Neuron (in vitro differentiated cells): ENCODE data around the gene SHMT2.

ENCODE experiments used
- H2AFZ ChIP-seq: one replicate; pipeline ENCODE4 v1.6.1; 2013; ENCODE audit warnings: low read depth, mild to moderate bottlenecking, inconsistent platforms, low read length, moderate library complexity
- H3K27me3 ChIP-seq: one replicate; pipeline ENCODE4 v1.6.1; 2013; ENCODE audit warnings: low read length; ENCODE audit not compliant: insufficient read depth
- H3K36me3 ChIP-seq: one replicate; pipeline ENCODE4 v1.6.1; 2013; ENCODE audit warnings: low read length; ENCODE audit not compliant: insufficient read depth
- H3K4me1 ChIP-seq: one replicate; pipeline ENCODE4 v1.6.1; 2013; ENCODE audit warnings: low read length; ENCODE audit not compliant: insufficient read depth
- H3K4me3 ChIP-seq: 2 replicates; pipeline ENCODE4 v1.5.1; 2013; ENCODE audit warnings: mild to moderate bottlenecking, low read length, moderate library complexity
- H3K9me3 ChIP-seq: one replicate; pipeline ENCODE4 v1.6.1; 2013; ENCODE audit warnings: low read length

Gene SHMT2

GRCh38 chr12:57203201-57203600 lies 26.3 kb upstream of the SHMT2 start:
- Histone ChIP-seq H3K4me1 (no peaks in the 10 kb centered on the region), H3K9me3 (no peaks in the 10 kb centered on the region), H3K4me3 (no peak overlapping the region), H2AFZ (no peak overlapping the region), H3K27me3 (no peaks in the 10 kb centered on the region), H3K36me3 (peaks cover 92% of the 10 kb centered on the region)

- Histone ChIP-seq H3K36me3 (peaks cover 92% of the 10 kb centered on the region), H3K27me3 (no peaks in the 10 kb centered on the region), H3K4me3 (no peak overlapping the region), H2AFZ (no peak overlapping the region), H3K9me3 (no peaks in the 10 kb centered on the region), H3K4me1 (no peaks in the 10 kb centered on the region)
Observed at GRCh38 chr12:57203791-57204190, 25.7 kb upstream of the SHMT2 start.

DNA sequence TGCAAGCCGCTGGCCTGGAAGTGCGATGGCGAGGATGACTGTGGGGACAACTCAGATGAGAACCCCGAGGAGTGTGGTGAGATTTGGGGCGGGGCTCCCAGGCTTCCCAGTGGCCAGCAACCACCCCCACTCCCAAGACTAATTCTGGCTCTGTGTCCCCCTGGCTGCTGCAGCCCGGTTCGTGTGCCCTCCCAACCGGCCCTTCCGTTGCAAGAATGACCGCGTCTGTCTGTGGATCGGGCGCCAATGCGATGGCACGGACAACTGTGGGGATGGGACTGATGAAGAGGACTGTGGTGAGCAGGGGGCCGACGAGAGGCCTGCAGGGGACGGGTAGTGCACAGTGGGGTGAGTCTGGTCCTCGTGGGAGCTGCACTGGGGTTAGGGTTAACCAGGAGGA lies 25.1 kb upstream of the SHMT2 start:
- Histone ChIP-seq H3K36me3 (peaks cover 91% of the 10 kb centered on the region), H3K27me3 (no peaks in the 10 kb centered on the region), H3K4me3 (no peak overlapping the region), H3K4me1 (no peaks in the 10 kb centered on the region), H2AFZ (no peak overlapping the region), H3K9me3 (no peaks in the 10 kb centered on the region)

DNA sequence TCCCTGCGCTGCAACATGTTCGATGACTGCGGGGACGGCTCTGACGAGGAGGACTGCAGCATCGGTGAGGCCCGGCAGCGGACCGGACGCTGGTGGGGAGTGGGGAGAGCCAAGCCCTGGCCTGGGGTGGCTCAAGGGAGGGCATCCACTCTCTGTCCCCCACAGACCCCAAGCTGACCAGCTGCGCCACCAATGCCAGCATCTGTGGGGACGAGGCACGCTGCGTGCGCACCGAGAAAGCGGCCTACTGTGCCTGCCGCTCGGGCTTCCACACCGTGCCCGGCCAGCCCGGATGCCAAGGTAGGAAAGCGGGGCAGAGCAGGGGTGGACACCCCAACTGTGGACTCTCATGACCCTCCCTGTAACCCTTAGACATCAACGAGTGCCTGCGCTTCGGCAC lies 24.3 kb upstream of the SHMT2 start:
- Histone ChIP-seq H3K4me1 (no peaks in the 10 kb centered on the region), H3K36me3 (peaks cover 89% of the 10 kb centered on the region), H3K27me3 (no peaks in the 10 kb centered on the region), H2AFZ (no peak overlapping the region), H3K4me3 (no peak overlapping the region), H3K9me3 (no peaks in the 10 kb centered on the region)

- no peaks in the 10 kb centered on the region for H3K4me1 ChIP-seq
- H3K36me3 ChIP-seq, result peaks cover 89% of the 10 kb centered on the region
- no peaks in the 10 kb centered on the region for H3K27me3 ChIP-seq
- no peak overlapping the region for H2AFZ ChIP-seq
- no peak overlapping the region for H3K4me3 ChIP-seq
- no peaks in the 10 kb centered on the region for H3K9me3 ChIP-seq
Observed at GRCh38 chr12:57205931-57206330, 23.6 kb upstream of the SHMT2 start.

- H3K9me3 ChIP-seq, result no peaks in the 10 kb centered on the region
- no peak overlapping the region for H3K4me3 ChIP-seq
- H3K27me3 ChIP-seq, result no peaks in the 10 kb centered on the region
- no peak overlapping the region for H2AFZ ChIP-seq
- no peaks in the 10 kb centered on the region for H3K4me1 ChIP-seq
- peaks cover 77% of the 10 kb centered on the region for H3K36me3 ChIP-seq
Observed at GRCh38 chr12:57207731-57208630, 21.5 kb upstream of the SHMT2 start.

- no peaks in the 10 kb centered on the region for H3K9me3 ChIP-seq
- no peak overlapping the region for H3K4me3 ChIP-seq
- no peaks in the 10 kb centered on the region for H3K27me3 ChIP-seq
- H2AFZ ChIP-seq, result no peak overlapping the region
- H3K36me3 ChIP-seq, result peaks cover 70% of the 10 kb centered on the region
- no peaks in the 10 kb centered on the region for H3K4me1 ChIP-seq
Observed at GRCh38 chr12:57208631-57209282, 20.8 kb upstream of the SHMT2 start.

DNA sequence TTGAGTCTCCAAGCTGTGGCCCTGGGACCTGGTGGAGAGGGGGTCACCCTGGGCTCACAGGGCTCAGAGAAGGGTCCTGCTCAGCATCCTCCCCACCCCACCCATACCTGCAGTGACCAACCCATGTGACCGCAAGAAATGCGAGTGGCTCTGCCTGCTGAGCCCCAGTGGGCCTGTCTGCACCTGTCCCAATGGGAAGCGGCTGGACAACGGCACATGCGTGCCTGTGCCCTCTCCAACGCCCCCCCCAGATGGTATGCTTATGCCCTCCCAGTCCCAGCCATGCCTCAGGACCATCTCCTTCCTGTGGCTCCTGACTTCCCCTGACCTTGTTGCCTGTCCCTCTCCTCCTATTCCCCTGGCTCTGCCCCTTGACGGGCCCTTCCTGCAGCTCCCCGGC lies 19.6 kb upstream of the SHMT2 start:
- Histone ChIP-seq H3K36me3 (peaks cover 58% of the 10 kb centered on the region), H3K4me1 (peaks cover 4% of the 10 kb centered on the region), H2AFZ (no peak overlapping the region), H3K4me3 (no peak overlapping the region), H3K9me3 (no peaks in the 10 kb centered on the region), H3K27me3 (peaks cover 3% of the 10 kb centered on the region)

- no peaks in the 10 kb centered on the region for H3K9me3 ChIP-seq
- no peak overlapping the region for H2AFZ ChIP-seq
- peaks cover 9% of the 10 kb centered on the region for H3K27me3 ChIP-seq
- H3K4me1 ChIP-seq, result peaks cover 7% of the 10 kb centered on the region
- H3K4me3 ChIP-seq, result no peak overlapping the region
- H3K36me3 ChIP-seq, result peaks cover 53% of the 10 kb centered on the region
Observed at GRCh38 chr12:57210461-57210860, 19.1 kb upstream of the SHMT2 start.

- peaks cover 15% of the 10 kb centered on the region for H3K27me3 ChIP-seq
- H3K4me3 ChIP-seq, result no peak overlapping the region
- peaks cover 46% of the 10 kb centered on the region for H3K36me3 ChIP-seq
- H3K9me3 ChIP-seq, result no peaks in the 10 kb centered on the region
- H2AFZ ChIP-seq, result no peak overlapping the region
- peaks cover 13% of the 10 kb centered on the region for H3K4me1 ChIP-seq
Observed at GRCh38 chr12:57210926-57211692, 18.4 kb upstream of the SHMT2 start.

DNA sequence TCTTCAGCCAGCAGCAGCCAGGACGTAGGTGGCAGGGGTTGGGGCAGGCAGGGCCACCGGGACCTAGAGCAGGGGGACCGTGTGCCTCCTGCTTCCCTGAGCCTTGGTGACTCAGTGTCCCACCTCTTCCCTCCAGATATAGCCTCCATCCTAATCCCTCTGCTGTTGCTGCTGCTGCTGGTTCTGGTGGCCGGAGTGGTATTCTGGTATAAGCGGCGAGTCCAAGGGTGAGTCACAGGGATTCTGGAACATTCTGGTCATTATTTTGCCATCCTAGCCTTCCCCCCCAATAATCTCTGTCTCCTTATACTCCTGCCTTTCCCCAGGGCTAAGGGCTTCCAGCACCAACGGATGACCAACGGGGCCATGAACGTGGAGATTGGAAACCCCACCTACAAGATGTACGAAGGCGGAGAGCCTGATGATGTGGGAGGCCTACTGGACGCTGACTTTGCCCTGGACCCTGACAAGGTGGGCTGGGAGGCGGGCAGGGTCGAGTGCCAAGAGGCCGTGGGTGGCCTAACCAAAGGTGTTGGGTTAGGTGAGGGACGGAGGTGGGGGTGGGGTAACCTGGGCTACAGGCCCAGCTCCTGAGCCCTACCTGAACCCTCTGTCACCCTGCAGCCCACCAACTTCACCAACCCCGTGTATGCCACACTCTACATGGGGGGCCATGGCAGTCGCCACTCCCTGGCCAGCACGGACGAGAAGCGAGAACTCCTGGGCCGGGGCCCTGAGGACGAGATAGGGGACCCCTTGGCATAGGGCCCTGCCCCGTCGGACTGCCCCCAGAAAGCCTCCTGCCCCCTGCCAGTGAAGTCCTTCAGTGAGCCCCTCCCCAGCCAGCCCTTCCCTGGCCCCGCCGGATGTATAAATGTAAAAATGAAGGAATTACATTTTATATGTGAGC lies 17.5 kb upstream of the SHMT2 start:
- Histone ChIP-seq H2AFZ (no peak overlapping the region), H3K4me1 (peaks cover 17% of the 10 kb centered on the region), H3K9me3 (no peaks in the 10 kb centered on the region), H3K36me3 (peaks cover 40% of the 10 kb centered on the region), H3K4me3 (no peak overlapping the region), H3K27me3 (peaks cover 18% of the 10 kb centered on the region)

DNA sequence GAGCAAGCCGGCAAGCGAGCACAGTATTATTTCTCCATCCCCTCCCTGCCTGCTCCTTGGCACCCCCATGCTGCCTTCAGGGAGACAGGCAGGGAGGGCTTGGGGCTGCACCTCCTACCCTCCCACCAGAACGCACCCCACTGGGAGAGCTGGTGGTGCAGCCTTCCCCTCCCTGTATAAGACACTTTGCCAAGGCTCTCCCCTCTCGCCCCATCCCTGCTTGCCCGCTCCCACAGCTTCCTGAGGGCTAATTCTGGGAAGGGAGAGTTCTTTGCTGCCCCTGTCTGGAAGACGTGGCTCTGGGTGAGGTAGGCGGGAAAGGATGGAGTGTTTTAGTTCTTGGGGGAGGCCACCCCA lies 16.8 kb upstream of the SHMT2 start:
- H3K4me3 ChIP-seq, result no peak overlapping the region
- H3K27me3 ChIP-seq, result peaks cover 24% of the 10 kb centered on the region
- H3K4me1 ChIP-seq, result peaks cover 23% of the 10 kb centered on the region
- H3K9me3 ChIP-seq, result no peaks in the 10 kb centered on the region
- H2AFZ ChIP-seq, result no peak overlapping the region
- H3K36me3 ChIP-seq, result peaks cover 35% of the 10 kb centered on the region
